PC-3 (cell line): Measurements from ENCODE around the gene NR2E1. TPM values are rescaled to one million over a fixed set of nuclear protein-coding genes. Genes with fewer than 3 reads are reported as not detected.
A peak's percentile ranks its signal among the peaks of the same experiment; 100 is the strongest.

ENCODE experiments used
- ATAC-seq: fragments of 200-7000 bp; cut with Tn5 transposase; 2 replicates; pipeline ENCODE4 v1.9.1; 2020; ENCODE audit warnings: mild to moderate bottlenecking, moderate library complexity
- BruUV-seq: library from RNA; stranded (reverse); fragments of 400-500 nt; replicated peaks from 2 replicates; lab custom pipeline; 2021; lab: Mats Ljungman, UMichigan
- CTCF ChIA-PET: fragments of 300-600 bp; sonication (Branson Sonifier 250); formaldehyde crosslinking; loops from one replicate; lab custom pipeline; 2022; ENCODE audit warnings: antibody characterized with exemption; lab: Charles Lee
- POLR2A ChIA-PET: fragments of 300-600 bp; sonication (Branson Sonifier 250); formaldehyde crosslinking; loops from one replicate; lab custom pipeline; 2022; ENCODE audit warnings: antibody characterized with exemption; ENCODE audit not compliant: unreplicated experiment; lab: Charles Lee
- DNase-seq: peaks from one replicate; pipeline ENCODE4 v3.0.0-alpha.2; 2015
- H2AFZ ChIP-seq: fragments of 300-600 bp; sonication (generic); 2 replicates; pipeline ENCODE4 v1.6.0; 2016; ENCODE audit warnings: antibody characterized with exemption, low read length
- H3F3A ChIP-seq: fragments of 300-600 bp; sonication (generic); one replicate; pipeline ENCODE4 v1.6.0; 2017; ENCODE audit warnings: antibody characterized with exemption, low read length, control low read depth, mild to moderate bottlenecking; ENCODE audit not compliant: unreplicated experiment
- H3K27ac ChIP-seq: fragments of 300-600 bp; sonication (generic); 2 replicates; pipeline ENCODE4 v1.5.1; 2016; ENCODE audit warnings: mild to moderate bottlenecking, low read length
- H3K27me3 ChIP-seq: fragments of 300-600 bp; sonication (generic); 2 replicates; pipeline ENCODE4 v1.6.1; 2016; ENCODE audit warnings: low read length, mixed read lengths
- H3K36me3 ChIP-seq: fragments of 300-600 bp; sonication (generic); 2 replicates; pipeline ENCODE4 v1.6.1; 2016; ENCODE audit warnings: low read depth, mixed run types, low read length, mixed read lengths
- H3K4me1 ChIP-seq: fragments of 300-600 bp; sonication (generic); 2 replicates; pipeline ENCODE4 v1.5.1; 2016; ENCODE audit warnings: low read length; ENCODE audit not compliant: insufficient read depth
- H3K4me2 ChIP-seq: fragments of 300-600 bp; sonication (generic); 2 replicates; pipeline ENCODE4 v1.6.0; 2016; ENCODE audit warnings: low read length
- H3K4me3 ChIP-seq: fragments of 300-600 bp; sonication (generic); 2 replicates; pipeline ENCODE4 v1.5.1; 2016; ENCODE audit warnings: mild to moderate bottlenecking, low read length, mixed read lengths
- H3K79me2 ChIP-seq: fragments of 300-600 bp; sonication (generic); 2 replicates; pipeline ENCODE4 v1.6.1; 2017; ENCODE audit warnings: low read length, mixed read lengths
- H3K9ac ChIP-seq: fragments of 300-600 bp; sonication (generic); 2 replicates; pipeline ENCODE4 v1.6.0; 2016; ENCODE audit warnings: mild to moderate bottlenecking, low read length
- H3K9me2 ChIP-seq: fragments of 300-600 bp; sonication (generic); replicated peaks from 2 replicates; pipeline ENCODE4 v1.6.1; 2016; ENCODE audit warnings: mixed run types, low read length, mixed read lengths
- H3K9me3 ChIP-seq: fragments of 300-600 bp; sonication (generic); 2 replicates; pipeline ENCODE4 v1.6.1; 2016; ENCODE audit warnings: low read length, mixed read lengths
- H4K20me1 ChIP-seq: fragments of 300-600 bp; sonication (generic); 2 replicates; pipeline ENCODE4 v1.6.1; 2016; ENCODE audit warnings: low read length, mixed read lengths
- CTCF ChIP-seq: fragments of 300-600 bp; sonication (generic); conservative IDR thresholded peaks from 2 replicates; pipeline ENCODE4 v1.5.1; 2017; ENCODE audit warnings: antibody characterized with exemption, low read depth, mild to moderate bottlenecking, low read length
- EZH2 ChIP-seq: fragments of 300-600 bp; sonication (generic); IDR thresholded peaks from one replicate; pipeline ENCODE4 v1.6.1; 2017; ENCODE audit warnings: antibody characterized with exemption, mild to moderate bottlenecking, low read length; ENCODE audit not compliant: unreplicated experiment
- EZH2phosphoT487 ChIP-seq: fragments of 300-600 bp; sonication (generic); IDR thresholded peaks from 2 replicates; pipeline ENCODE4 v1.6.1; 2018; ENCODE audit warnings: mild to moderate bottlenecking, antibody characterized with exemption, low read length, borderline replicate concordance
- intact Hi-C: fragments of 100-400 bp; cut with micrococcal nuclease; formaldehyde crosslinking; loops from 2 replicates; pipeline ENCODE4 v1.9.0; 2023
- total RNA-seq: library from RNA; depleted of rRNA; stranded (reverse); fragments of >200 nt; gene quantifications from 2 replicates; pipeline ENCODE4 v1.2.3, GENCODE V29; 2014

NR2E1 gene
- total RNA-seq, 1 experiment from 2014 or later: 0.07 TPM

GRCh38 chr6:108186226-108186625 lies 20.4 kb downstream of the NR2E1 start:
- no peaks in the 10 kb centered on the region for H3K9me2 ChIP-seq
- peaks cover 7% of the 10 kb centered on the region; the same call in 1 of the 2 replicates for H3K4me1 ChIP-seq
- DNase-seq: peak; percentile 15
- no peak for ATAC-seq
- H3K9me3 ChIP-seq: no peaks in the 10 kb centered on the region
- H3K9ac ChIP-seq: no peak overlapping the region
- intact Hi-C loops: no loop called here
- no peak overlapping the region for H2AFZ ChIP-seq
- H3K79me2 ChIP-seq: no peaks in the 10 kb centered on the region
- no peaks in the 10 kb centered on the region for H3K27me3 ChIP-seq
- no peaks in the 10 kb centered on the region for H4K20me1 ChIP-seq
- H3F3A ChIP-seq: no peaks in the 10 kb centered on the region
- ChIA-PET CTCF (no interaction called here), POLR2A (no interaction called here)
- H3K4me2 ChIP-seq: no peak overlapping the region
- TF ChIP-seq EZH2phosphoT487 (no peak), CTCF (no peak), EZH2 (no peak)
- no peak overlapping the region for H3K27ac ChIP-seq
- H3K4me3 ChIP-seq: no peak overlapping the region
- no TSS peak for BruUV-seq
- no peaks in the 10 kb centered on the region for H3K36me3 ChIP-seq

GRCh38 chr6:108187519-108187918 lies 21.7 kb downstream of the NR2E1 start:
- no TSS peak for BruUV-seq
- no peak overlapping the region for H3K27ac ChIP-seq
- no peaks in the 10 kb centered on the region for H4K20me1 ChIP-seq
- H3K4me3 ChIP-seq: no peak overlapping the region
- CTCF ChIA-PET: interaction anchor here (0.6 kb wide), 1 partner anchor 14 kb away, joined by 3 read pairs; no protein-coding TSS in a partner anchor
- ATAC-seq (no peak), DNase-seq (no peak)
- no peak overlapping the region for H3K9ac ChIP-seq
- intact Hi-C loops: no loop called here
- no peaks in the 10 kb centered on the region for H3K79me2 ChIP-seq
- POLR2A ChIA-PET: no interaction called here
- H3K36me3 ChIP-seq: no peaks in the 10 kb centered on the region
- H3K9me2 ChIP-seq: no peaks in the 10 kb centered on the region
- no peaks in the 10 kb centered on the region for H3F3A ChIP-seq
- no peak overlapping the region for H3K4me2 ChIP-seq
- no peaks in the 10 kb centered on the region for H3K27me3 ChIP-seq
- TF ChIP-seq EZH2 (no peak), CTCF (no peak), EZH2phosphoT487 (no peak)
- H2AFZ ChIP-seq: no peak overlapping the region
- peaks cover 7% of the 10 kb centered on the region; the same call in 1 of the 2 replicates for H3K4me1 ChIP-seq
- H3K9me3 ChIP-seq: no peaks in the 10 kb centered on the region

- POLR2A ChIA-PET: no interaction called here
- CTCF ChIA-PET: no interaction called here
Observed at GRCh38 chr6:108193131-108193530, 27.3 kb downstream of the NR2E1 start.

More at GRCh38 chr6:108193131-108193530, 27.3 kb downstream of the NR2E1 start:
- Histone ChIP-seq H3K4me1 (no peaks in the 10 kb centered on the region), H4K20me1 (no peaks in the 10 kb centered on the region), H3K9ac (no peak overlapping the region), H3K9me2 (no peaks in the 10 kb centered on the region), H3K4me2 (no peak overlapping the region), H2AFZ (no peak overlapping the region), H3K79me2 (no peaks in the 10 kb centered on the region), H3K27ac (no peak overlapping the region), H3F3A (no peaks in the 10 kb centered on the region), H3K36me3 (no peaks in the 10 kb centered on the region), H3K9me3 (no peaks in the 10 kb centered on the region), H3K4me3 (no peak overlapping the region), H3K27me3 (no peaks in the 10 kb centered on the region)
- DNase-seq (no peak), ATAC-seq (no peak)
- intact Hi-C loops: no loop called here
- no peak for TF ChIP-seq EZH2phosphoT487
- no peak for TF ChIP-seq CTCF
- TF ChIP-seq EZH2: no peak
- BruUV-seq: no TSS peak
